GM19025 (cell line): ENCODE measurements around the gene RUNX1.

ENCODE experiments used
- ATAC-seq: cut with Tn5 transposase; IDR thresholded peaks from one replicate; pipeline ENCODE4 v1.9.1; 2021; ENCODE audit warnings: mild to moderate bottlenecking, low read depth, moderate library complexity; ENCODE audit not compliant: unreplicated experiment

Gene RUNX1

GRCh38 chr21:34933609-34934335 lies 115.3 kb downstream of the RUNX1 start:
- no peak for ATAC-seq

DNA sequence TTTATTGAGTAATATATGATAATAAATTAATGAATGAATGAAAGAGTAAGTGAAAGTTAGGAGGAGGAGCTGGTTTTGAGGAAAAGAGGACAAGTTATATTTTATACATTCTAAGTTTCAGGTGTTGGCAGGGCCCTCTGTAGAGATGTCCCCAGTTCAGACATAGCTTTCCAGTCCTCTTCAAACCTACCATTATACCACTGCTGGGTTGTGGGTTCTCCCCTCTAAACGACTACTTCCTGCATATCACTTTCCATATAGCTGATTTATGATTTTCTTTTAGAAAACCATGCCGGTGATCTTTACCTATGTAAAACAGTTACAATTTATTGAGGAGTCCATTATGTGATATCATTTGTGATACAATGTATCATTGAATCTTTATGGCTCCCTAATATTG lies 116.9 kb downstream of the RUNX1 start:
- ATAC-seq, result no peak

DNA sequence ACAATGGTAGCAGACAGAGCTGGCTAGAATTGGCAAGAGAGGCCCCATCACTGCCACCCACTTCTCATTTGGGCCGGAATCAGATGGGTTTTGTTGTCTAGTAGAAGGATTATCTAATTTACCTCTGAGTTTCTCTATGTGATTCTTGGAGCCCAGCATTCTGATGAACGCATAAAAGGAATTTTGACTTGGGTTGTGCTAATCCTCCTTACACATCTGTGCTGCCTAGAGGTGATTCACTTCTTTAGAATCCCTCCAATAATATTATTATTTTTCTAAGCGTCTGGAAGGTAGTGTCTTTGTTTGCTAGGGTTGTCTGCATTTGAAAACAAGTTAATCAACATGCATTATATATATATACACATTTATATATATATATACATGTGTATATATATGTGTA lies 118.1 kb downstream of the RUNX1 start:
- no peak for ATAC-seq

DNA sequence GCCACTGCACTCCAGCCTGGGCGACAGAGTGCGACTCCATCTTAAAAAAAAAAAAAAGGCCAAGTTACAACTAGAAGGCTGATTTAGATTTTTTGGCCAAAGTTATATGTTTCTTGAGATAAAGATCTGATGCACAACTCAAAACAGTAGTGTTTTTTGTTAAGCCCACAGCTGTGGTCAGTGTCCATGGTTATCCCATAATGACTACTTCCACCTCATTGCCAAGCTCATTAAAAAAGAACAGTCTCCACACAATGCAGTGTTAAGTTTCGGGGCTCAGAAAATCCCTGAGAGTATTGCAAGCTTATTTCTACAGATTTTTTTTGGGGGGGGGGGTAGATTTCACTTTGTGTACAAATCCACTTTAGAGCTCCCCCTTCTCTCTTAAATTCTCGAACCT lies 120.5 kb downstream of the RUNX1 start:
- no peak for ATAC-seq

- no peak for ATAC-seq
Measured at GRCh38 chr21:34927992-34928391, 121.1 kb downstream of the RUNX1 start.

DNA sequence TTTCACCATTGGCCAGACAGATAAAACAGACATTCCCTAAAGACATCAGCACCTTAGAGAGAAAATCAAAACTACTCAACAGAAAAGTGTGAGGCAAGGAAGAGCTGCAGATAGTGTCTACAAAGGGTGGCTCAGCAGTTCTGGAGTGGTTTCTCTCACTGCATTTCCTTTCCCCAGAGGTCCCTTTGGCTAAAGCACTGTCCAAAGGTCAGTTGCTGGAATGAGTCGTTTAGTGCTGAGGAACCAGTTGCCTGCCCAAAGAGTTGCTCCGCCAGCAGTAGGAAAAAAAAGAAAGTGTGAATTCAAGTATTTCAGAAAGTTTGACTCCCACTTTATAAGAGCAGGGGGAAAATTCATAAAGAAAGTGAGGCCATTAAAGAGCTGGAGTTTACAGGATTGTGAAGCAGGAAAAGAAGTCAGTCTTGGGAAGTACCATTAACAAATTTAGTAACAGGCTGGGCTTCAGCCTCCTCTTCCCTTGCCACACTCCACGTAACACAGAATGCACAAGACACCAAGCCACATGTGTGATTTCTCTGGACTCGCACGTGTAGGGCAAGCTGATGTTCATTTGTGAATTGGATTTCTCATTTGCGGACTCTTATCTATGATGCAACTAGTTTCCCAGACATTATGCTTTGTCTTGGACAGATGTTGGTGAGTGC lies 122.2 kb downstream of the RUNX1 start:
- no peak for ATAC-seq

- ATAC-seq, result no peak
Measured at GRCh38 chr21:34925597-34925996, 123.5 kb downstream of the RUNX1 start.

DNA sequence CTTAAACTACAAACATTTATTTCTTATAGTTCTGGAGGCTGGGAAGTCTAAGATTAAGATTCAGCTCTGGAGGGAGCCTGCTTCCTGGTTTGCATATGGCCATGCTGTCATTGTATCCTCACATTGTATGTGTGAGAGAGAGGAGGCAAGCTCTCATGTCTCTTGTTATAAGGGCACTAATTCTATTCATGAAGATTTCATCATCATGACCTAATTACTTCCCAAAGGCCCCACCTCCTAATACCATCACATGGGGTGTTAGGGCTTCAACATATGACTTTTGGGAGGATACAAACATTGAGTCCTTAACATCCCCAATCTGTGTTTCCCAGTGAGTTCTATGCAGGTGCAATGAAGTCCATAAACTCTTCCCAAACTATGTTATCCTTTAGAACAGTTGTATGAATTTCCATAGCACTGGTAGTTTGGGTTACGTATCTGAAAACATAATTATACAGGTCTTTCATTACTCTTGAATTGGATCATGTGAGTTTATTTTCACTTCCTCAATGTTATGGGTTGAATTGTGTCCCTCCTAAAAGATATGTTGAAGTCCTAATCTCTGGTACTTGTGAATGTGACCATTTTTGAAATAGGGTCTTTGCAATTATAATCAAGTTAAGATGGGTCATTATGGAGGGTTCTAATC lies 124.2 kb downstream of the RUNX1 start:
- ATAC-seq, result no peak

DNA sequence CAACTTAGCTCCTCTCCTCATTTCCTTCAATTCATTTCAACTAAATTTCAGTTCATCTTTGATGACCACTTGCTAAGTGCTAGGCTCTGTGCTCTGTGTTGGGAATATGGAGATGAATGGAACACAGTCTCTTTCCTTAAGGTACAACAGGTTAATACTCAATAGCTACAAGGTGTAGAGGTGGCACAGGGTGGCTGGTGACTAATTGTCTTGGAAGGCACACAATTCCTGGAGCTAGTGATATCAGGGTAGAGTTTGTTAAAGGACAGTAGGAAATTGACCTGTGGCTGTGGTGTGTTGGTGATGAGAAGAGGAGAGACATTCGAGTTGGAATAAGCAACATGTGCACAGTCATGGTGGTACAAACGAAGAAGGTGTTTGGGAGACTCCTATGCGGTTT lies 124.9 kb downstream of the RUNX1 start:
- ATAC-seq, result no peak

DNA sequence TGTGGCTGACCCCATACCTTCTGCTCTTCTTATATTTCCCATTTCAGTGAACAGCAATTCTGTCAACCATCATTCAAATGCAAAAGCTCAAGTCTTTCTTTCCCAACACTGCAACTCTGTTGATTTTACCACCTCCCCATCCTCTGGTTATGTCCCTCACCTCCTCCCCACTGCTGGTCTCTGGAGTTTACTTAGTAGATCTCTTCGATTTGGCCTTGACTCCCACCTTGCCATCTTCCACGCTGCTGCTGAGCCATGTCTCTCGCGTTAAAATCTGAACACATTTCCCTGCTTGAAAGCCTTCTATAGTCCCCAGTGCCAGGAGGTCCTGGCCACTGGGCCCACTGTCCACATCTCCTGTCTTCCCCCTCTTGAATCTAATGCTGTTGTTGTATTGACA lies 125.5 kb downstream of the RUNX1 start:
- ATAC-seq, result no peak

- no peak for ATAC-seq
Measured at GRCh38 chr21:34923202-34923601, 125.9 kb downstream of the RUNX1 start.

GRCh38 chr21:34922479-34922878 lies 126.6 kb downstream of the RUNX1 start:
- ATAC-seq, result no peak

GRCh38 chr21:34921151-34921550 lies 128.0 kb downstream of the RUNX1 start:
- ATAC-seq, result no peak

- no peak for ATAC-seq
Measured at GRCh38 chr21:34919406-34919805, 129.7 kb downstream of the RUNX1 start.

GRCh38 chr21:34916446-34916845 lies 132.7 kb downstream of the RUNX1 start:
- no peak for ATAC-seq

- ATAC-seq, result no peak
Measured at GRCh38 chr21:34915364-34915841, 133.7 kb downstream of the RUNX1 start.

GRCh38 chr21:34914239-34914638 lies 134.9 kb downstream of the RUNX1 start:
- ATAC-seq, result no peak

- no peak for ATAC-seq
Measured at GRCh38 chr21:34913811-34914210, 135.3 kb downstream of the RUNX1 start.

GRCh38 chr21:34912022-34912945 lies 136.8 kb downstream of the RUNX1 start:
- ATAC-seq, result no peak

DNA sequence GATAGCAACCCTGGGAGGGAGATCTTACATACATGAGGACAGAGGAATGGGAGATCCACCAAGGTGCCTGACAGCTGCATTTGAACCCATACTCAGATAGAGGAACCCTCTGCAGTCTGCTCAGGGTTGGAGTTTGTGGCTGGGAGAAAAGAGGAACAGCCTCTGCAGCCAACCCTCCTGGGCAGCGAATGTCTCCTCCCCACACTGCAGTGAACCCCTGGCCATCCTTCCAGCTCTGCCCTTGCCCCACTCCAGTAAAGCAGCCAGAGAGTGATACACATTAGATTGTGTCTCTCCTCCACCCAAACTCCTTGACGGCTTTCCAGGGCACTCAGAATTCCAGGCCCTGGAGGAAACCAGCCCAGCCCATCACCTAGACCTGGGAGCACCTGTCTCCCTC lies 137.7 kb downstream of the RUNX1 start:
- no peak for ATAC-seq

DNA sequence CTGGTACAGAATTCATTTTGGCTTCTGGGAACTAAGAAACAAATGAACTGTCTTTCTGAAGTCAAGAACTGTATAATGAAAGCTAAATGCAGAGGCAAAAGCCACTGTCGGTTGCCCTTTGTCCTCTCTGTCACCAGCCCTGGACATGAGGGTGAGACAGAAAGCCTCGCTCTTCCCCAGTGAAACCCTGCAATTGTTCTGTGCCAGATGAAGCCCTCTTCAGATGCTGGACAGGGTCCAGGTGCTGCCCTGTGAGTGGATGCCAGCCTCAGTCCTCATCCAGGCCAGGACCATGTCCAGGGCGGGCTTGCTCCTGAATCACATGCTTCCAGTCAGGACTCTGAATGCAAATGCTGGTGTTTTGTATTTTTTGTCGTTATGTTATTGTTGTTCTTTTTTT lies 138.7 kb downstream of the RUNX1 start:
- ATAC-seq, result no peak
